Neuronal stem cell (in vitro differentiated cells): ENCODE results near the gene IRAK2.
"Not testable (repeated sequence)": the region's sequence is repeated elsewhere in the genome, so short reads cannot be mapped to it uniquely, and the experiment has no call there.

Experiments used
- DNase-seq: peaks from one replicate; pipeline ENCODE4 v3.0.0-alpha.2; 2013; ENCODE audit warnings: low spot score
- H2AFZ ChIP-seq: one replicate; pipeline ENCODE4 v1.6.1; 2013; ENCODE audit warnings: mild to moderate bottlenecking, low read length, inconsistent platforms
- H2AK5ac ChIP-seq: 2 replicates; pipeline ENCODE4 v1.6.1; 2013; ENCODE audit warnings: low read depth, mild to moderate bottlenecking, inconsistent platforms, low read length, moderate library complexity, mixed read lengths
- H2BK120ac ChIP-seq: 2 replicates; pipeline ENCODE4 v1.6.1; 2013; ENCODE audit warnings: low read depth, mild to moderate bottlenecking, inconsistent platforms, low read length, moderate library complexity, mixed read lengths
- H2BK12ac ChIP-seq: one replicate; pipeline ENCODE4 v1.6.1; 2013; ENCODE audit warnings: low read length, inconsistent platforms
- H2BK15ac ChIP-seq: 2 replicates; pipeline ENCODE4 v1.6.1; 2013; ENCODE audit warnings: mild to moderate bottlenecking, low read length, inconsistent platforms, mixed read lengths
- H2BK5ac ChIP-seq: one replicate; pipeline ENCODE4 v1.6.1; 2013; ENCODE audit warnings: inconsistent platforms, mild to moderate bottlenecking, low read length, moderate library complexity
- H3K14ac ChIP-seq: one replicate; pipeline ENCODE4 v1.6.1; 2013; ENCODE audit warnings: low read length, inconsistent platforms
- H3K18ac ChIP-seq: 2 replicates; pipeline ENCODE4 v1.6.1; 2013; ENCODE audit warnings: low read length, inconsistent platforms
- H3K23ac ChIP-seq: 2 replicates; pipeline ENCODE4 v1.6.1; 2013; ENCODE audit warnings: low read depth, mild to moderate bottlenecking, mixed read lengths, low read length, inconsistent platforms; ENCODE audit not compliant: poor library complexity
- H3K27ac ChIP-seq: replicated peaks from 3 replicates; pipeline ENCODE4 v1.5.1; 2013; ENCODE audit warnings: low read length, inconsistent platforms
- H3K27me3 ChIP-seq, 3 experiments: 2 replicates each; pipeline ENCODE4 v1.6.1; 2013; ENCODE audit warnings: low read length in 3 of 3, mild to moderate bottlenecking in 2 of 3, inconsistent platforms in 1 of 3, low read depth in 1 of 3, mixed read lengths in 1 of 3, moderate library complexity in 1 of 3; ENCODE audit not compliant: control insufficient read depth in 3 of 3, insufficient read depth in 3 of 3
- H3K36me3 ChIP-seq, 2 donors: replicated peaks in 1 of 2; 2 replicates each; pipeline ENCODE4 v1.6.1; 2013; ENCODE audit warnings: low read length in 2 of 2; ENCODE audit not compliant: control insufficient read depth in 2 of 2, insufficient read depth in 2 of 2
- H3K4ac ChIP-seq: 2 replicates; pipeline ENCODE4 v1.6.1; 2013; ENCODE audit warnings: inconsistent platforms, mild to moderate bottlenecking, low read length, moderate library complexity
- H3K4me1 ChIP-seq, 2 donors: 1 replicate in 1 of 2; 2 replicates in 1 of 2; pipeline ENCODE4 v1.6.1; 2013; ENCODE audit warnings: low read length in 2 of 2, low read depth in 1 of 2; ENCODE audit not compliant: control insufficient read depth in 2 of 2, insufficient read depth in 1 of 2
- H3K4me2 ChIP-seq: one replicate; pipeline ENCODE4 v1.6.1; 2013; ENCODE audit warnings: mild to moderate bottlenecking, low read length, inconsistent platforms; ENCODE audit not compliant: insufficient read depth, poor library complexity, severe bottlenecking
- H3K4me3 ChIP-seq, 2 donors: 2 replicates each; pipeline ENCODE4 v1.5.1; 2013; ENCODE audit warnings: low read length in 2 of 2, mild to moderate bottlenecking in 2 of 2, inconsistent platforms in 1 of 2, moderate library complexity in 1 of 2
- H3K79me1 ChIP-seq: one replicate; pipeline ENCODE4 v1.6.1; 2013; ENCODE audit warnings: low read depth, mild to moderate bottlenecking, inconsistent platforms, low read length, moderate library complexity
- H3K9ac ChIP-seq: one replicate; pipeline ENCODE4 v1.6.1; 2013; ENCODE audit warnings: mild to moderate bottlenecking, low read depth, low read length, inconsistent platforms; ENCODE audit not compliant: poor library complexity
- H3K9me3 ChIP-seq, 2 donors: replicated peaks in 1 of 2; 2 replicates each; pipeline versions ENCODE3 to v1.6.1; 2013; ENCODE audit warnings: low read length in 2 of 2, mild to moderate bottlenecking in 2 of 2, inconsistent platforms in 1 of 2, low read depth in 1 of 2, mixed read lengths in 1 of 2, moderate library complexity in 1 of 2; ENCODE audit not compliant: control insufficient read depth in 2 of 2, insufficient read depth in 1 of 2
- H4K8ac ChIP-seq: one replicate; pipeline ENCODE4 v1.6.1; 2013; ENCODE audit warnings: low read depth, mild to moderate bottlenecking, inconsistent platforms, low read length, moderate library complexity
- H4K91ac ChIP-seq: one replicate; pipeline ENCODE4 v1.6.1; 2013; ENCODE audit warnings: low read length, low read depth, mild to moderate bottlenecking, inconsistent platforms; ENCODE audit not compliant: poor library complexity
- WGBS, 2 donors: extraction: QIAGEN DNeasy Blood & Tissue Kit; methylation state at CpG; one replicate each; pipeline ENCODE4 v1.1.7; 2013; ENCODE audit warnings: missing lambda C conversion rate in 2 of 2, mixed read lengths in 1 of 2; ENCODE audit not compliant: insufficient read length in 2 of 2, insufficient replicate concordance in 1 of 2; ENCODE audit errors: extremely low coverage in 2 of 2; 5-methylcytosine and 5-hydroxymethylcytosine counted together

The IRAK2 gene

DNA sequence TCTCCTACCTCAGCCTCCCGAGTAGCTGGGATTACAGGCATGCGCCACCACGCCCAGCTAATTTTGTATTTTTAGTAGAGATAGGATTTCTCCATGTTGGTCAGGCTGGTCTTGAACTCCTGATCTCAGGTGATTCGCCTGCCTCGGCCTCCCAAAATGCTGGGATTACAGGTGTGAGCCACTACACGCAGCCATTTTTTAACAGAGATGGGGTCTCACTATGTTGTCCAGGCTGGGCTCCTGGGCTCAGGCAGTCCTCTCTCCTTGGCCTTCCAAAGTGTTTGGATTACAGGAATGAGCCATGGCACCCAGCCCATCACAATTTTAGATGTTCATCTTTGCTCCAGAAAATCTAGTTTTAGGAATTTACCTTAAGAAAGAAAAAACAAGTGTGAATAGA, 6.2 kb upstream of the IRAK2 start:
- H2BK15ac ChIP-seq, H3K27ac ChIP-seq, H2BK12ac ChIP-seq, H3K79me1 ChIP-seq, H3K27me3 ChIP-seq, H3K18ac ChIP-seq, H2BK5ac ChIP-seq, H3K14ac ChIP-seq, H3K4me2 ChIP-seq, H3K9me3 ChIP-seq, H3K23ac ChIP-seq, H3K9ac ChIP-seq, H2AK5ac ChIP-seq, H4K91ac ChIP-seq, DNase-seq, H2BK120ac ChIP-seq, H2AFZ ChIP-seq, H3K4ac ChIP-seq, H3K4me3 ChIP-seq, H3K4me1 ChIP-seq, H4K8ac ChIP-seq: not testable (repeated sequence)
- H3K36me3 ChIP-seq: peaks cover 0 to 17% of the 10 kb centered on the region in 2 donors
- WGBS, 2 donors: no CpG with 5 or more reads among the region's 6 CpGs

DNA sequence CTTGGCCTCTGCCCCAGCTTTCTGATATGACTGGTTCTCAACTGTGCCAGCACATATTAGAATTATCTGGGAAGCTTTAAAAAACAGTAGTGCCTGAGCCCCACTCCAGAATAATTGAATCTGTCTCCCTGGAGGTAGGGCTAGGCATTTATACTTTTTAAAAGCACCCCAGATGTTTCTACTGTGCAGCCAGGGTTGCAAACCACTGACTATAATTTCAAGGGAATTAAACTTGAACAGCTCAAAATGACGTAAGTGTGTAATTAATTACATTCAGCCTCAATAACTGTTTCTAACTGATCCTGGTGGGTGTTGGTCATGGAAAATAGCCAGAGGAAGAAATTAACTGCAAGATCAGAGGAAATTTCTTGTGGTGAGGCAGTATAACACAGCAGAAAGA, 4.4 kb upstream of the IRAK2 start:
- WGBS, 2 donors: no CpG with 5 or more reads among the region's 1 CpG
- H3K4ac ChIP-seq: no peak overlapping the region
- no peak overlapping the region for H2AK5ac ChIP-seq
- no peak overlapping the region for H2BK12ac ChIP-seq
- H3K9ac ChIP-seq: no peak overlapping the region
- H3K79me1 ChIP-seq: no peaks in the 10 kb centered on the region
- no peak overlapping the region for H3K18ac ChIP-seq
- H2AFZ ChIP-seq: no peak overlapping the region
- H3K14ac ChIP-seq: no peak overlapping the region
- no peak for DNase-seq
- H2BK120ac ChIP-seq: no peak overlapping the region
- H3K4me2 ChIP-seq: no peak overlapping the region
- no peak overlapping the region for H3K4me3 ChIP-seq
- H3K27me3 ChIP-seq: peaks cover 0 to 3% (median 0%) of the 10 kb centered on the region in 3 experiments
- H3K9me3 ChIP-seq: no peaks in the 10 kb centered on the region
- no peak overlapping the region for H2BK15ac ChIP-seq
- no peak overlapping the region for H4K8ac ChIP-seq
- H3K23ac ChIP-seq: no peak overlapping the region
- H2BK5ac ChIP-seq: no peak overlapping the region
- no peak overlapping the region for H4K91ac ChIP-seq
- no peak overlapping the region for H3K27ac ChIP-seq
- H3K4me1 ChIP-seq: peaks cover 0 to 2% of the 10 kb centered on the region in 2 donors
- peaks cover 0 to 2% of the 10 kb centered on the region in 2 donors for H3K36me3 ChIP-seq

DNA sequence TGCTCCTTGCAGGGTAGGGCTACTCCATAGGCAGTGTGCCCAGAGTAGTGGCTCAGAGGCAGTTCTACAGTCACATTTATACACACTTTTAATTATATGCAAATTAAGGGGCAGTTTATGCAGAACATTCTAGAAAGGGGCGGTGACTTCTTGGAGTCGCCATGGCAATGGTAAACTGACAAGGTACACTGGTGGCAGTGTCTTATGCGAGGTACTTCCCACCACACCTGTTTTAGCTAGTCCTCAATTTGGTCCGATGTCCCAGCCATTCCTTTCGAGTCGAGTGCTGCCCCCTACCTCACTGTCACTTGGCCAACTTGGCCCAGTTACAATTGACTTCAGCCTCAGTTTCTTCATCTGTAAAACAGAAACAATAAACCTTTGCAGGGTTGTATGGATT, 3.8 kb upstream of the IRAK2 start:
- Histone ChIP-seq H3K9ac (no peak overlapping the region), H3K4me2 (no peak overlapping the region), H2AK5ac (no peak overlapping the region), H2BK15ac (no peak overlapping the region), H3K4ac (no peak overlapping the region), H3K4me1 (peaks cover 0 to 2% of the 10 kb centered on the region in 2 donors), H3K27me3 (peaks cover 0 to 3% (median 0%) of the 10 kb centered on the region in 3 experiments), H2BK12ac (no peak overlapping the region), H4K91ac (no peak overlapping the region), H3K23ac (no peak overlapping the region), H3K14ac (no peak overlapping the region), H3K9me3 (no peaks in the 10 kb centered on the region), H3K79me1 (no peaks in the 10 kb centered on the region), H3K27ac (no peak overlapping the region), H3K36me3 (no peaks in the 10 kb centered on the region), H2BK5ac (no peak overlapping the region), H3K4me3 (no peak overlapping the region), H4K8ac (no peak overlapping the region), H2AFZ (no peak overlapping the region), H3K18ac (no peak overlapping the region), H2BK120ac (no peak overlapping the region)
- WGBS, 2 donors: no CpG with 5 or more reads among the region's 6 CpGs
- DNase-seq: no peak

DNA sequence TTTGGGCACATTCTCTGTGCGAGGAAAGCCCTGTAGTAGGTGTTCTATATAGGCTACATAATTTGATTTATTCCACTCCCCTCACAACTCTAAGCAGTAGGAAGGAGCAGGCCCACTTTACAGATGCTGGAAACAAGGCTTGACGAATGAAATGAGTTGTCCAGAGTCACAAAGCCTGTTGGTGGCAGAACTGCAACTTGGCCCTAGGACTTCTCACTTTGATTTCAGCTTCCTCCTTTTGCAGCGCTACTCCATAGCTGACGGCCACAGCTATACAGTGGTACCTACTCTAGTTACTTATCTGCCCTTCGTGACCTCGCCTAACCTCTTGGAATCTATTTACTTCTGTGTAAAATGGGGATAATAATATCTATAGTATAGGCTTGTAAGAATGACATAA, 2.5 kb upstream of the IRAK2 start:
- Histone ChIP-seq H3K23ac (no peak overlapping the region), H2BK5ac (no peak overlapping the region), H3K27ac (no peak overlapping the region), H2BK15ac (no peak overlapping the region), H3K79me1 (no peaks in the 10 kb centered on the region), H2BK12ac (no peak overlapping the region), H3K4me1 (peaks cover 0 to 2% of the 10 kb centered on the region in 2 donors), H2AK5ac (no peak overlapping the region), H3K4ac (no peak overlapping the region), H3K36me3 (no peaks in the 10 kb centered on the region), H3K4me2 (no peak overlapping the region), H3K9me3 (no peaks in the 10 kb centered on the region), H2BK120ac (no peak overlapping the region), H3K9ac (no peak overlapping the region), H3K4me3 (no peak overlapping the region), H3K14ac (no peak overlapping the region), H2AFZ (no peak overlapping the region), H3K18ac (no peak overlapping the region), H4K91ac (no peak overlapping the region), H3K27me3 (peaks cover 0 to 3% (median 2%) of the 10 kb centered on the region in 3 experiments), H4K8ac (no peak overlapping the region)
- DNase-seq: no peak
- no CpG with 5 or more reads among the region's 6 CpGs for WGBS, 2 donors
